ENCODE results near the gene ANKS1B. TPM values are rescaled to one million over a fixed set of nuclear protein-coding genes. Genes with fewer than 3 reads are reported as not detected.
A peak's percentile ranks its signal among the peaks of the same experiment; 100 is the strongest.

Gene ANKS1B
- total RNA-seq, 2 donors from 2014 or later: 45.5 to 65.9 TPM

GRCh38 chr12:99707883-99708282, 276.9 kb downstream of the ANKS1B start:
- ATAC-seq (ENCODE audit: insufficient number of reproducible peaks, low FRiP score, low read depth) (no peak), DNase-seq (ENCODE audit: low spot score) (no peak)
- Histone ChIP-seq H3K4me3 (no peak overlapping the region), H3K27ac (peak overlapping the region in 1 of 2 donors; percentile 25), H3K9me3 (peaks cover 8% of the 10 kb centered on the region), H3K4me1 (ENCODE audit: control insufficient read depth in 1 of 2, low read depth in 2 of 2) (no peaks in the 10 kb centered on the region), H3K27me3 (replicated peaks; ENCODE audit: insufficient read depth) (no peaks in the 10 kb centered on the region), H3K36me3 (no peaks in the 10 kb centered on the region)
- no peak for TF ChIP-seq CTCF (IDR thresholded peaks at IDR 0.05)

- Histone ChIP-seq H3K9me3 (no peaks in the 10 kb centered on the region), H3K4me3 (no peak overlapping the region), H3K4me1 (ENCODE audit: control insufficient read depth in 1 of 2, low read depth in 2 of 2) (no peaks in the 10 kb centered on the region), H3K36me3 (no peaks in the 10 kb centered on the region), H3K27me3 (replicated peaks; ENCODE audit: insufficient read depth) (no peaks in the 10 kb centered on the region), H3K27ac (no peak overlapping the region)
- DNase-seq (ENCODE audit: low spot score) (no peak), ATAC-seq (ENCODE audit: insufficient number of reproducible peaks, low FRiP score, low read depth) (no peak)
- TF ChIP-seq CTCF (IDR thresholded peaks at IDR 0.05): no peak
These were observed 277.8 kb downstream of the ANKS1B start for GRCh38 chr12:99706736-99707473.

GRCh38 chr12:99704458-99704857, 280.3 kb downstream of the ANKS1B start:
- Histone ChIP-seq H3K27ac (no peak overlapping the region), H3K36me3 (no peaks in the 10 kb centered on the region), H3K4me1 (ENCODE audit: control insufficient read depth in 1 of 2, low read depth in 2 of 2) (peaks cover 0 to 2% of the 10 kb centered on the region in 2 donors), H3K4me3 (no peak overlapping the region), H3K9me3 (no peaks in the 10 kb centered on the region), H3K27me3 (replicated peaks; ENCODE audit: insufficient read depth) (no peaks in the 10 kb centered on the region)
- TF ChIP-seq CTCF (IDR thresholded peaks at IDR 0.05): no peak
- DNase-seq (ENCODE audit: low spot score) (no peak), ATAC-seq (ENCODE audit: insufficient number of reproducible peaks, low FRiP score, low read depth) (no peak)

GRCh38 chr12:99704036-99704435, 280.7 kb downstream of the ANKS1B start:
- H3K36me3 ChIP-seq: no peaks in the 10 kb centered on the region
- no peak overlapping the region for H3K4me3 ChIP-seq
- H3K27ac ChIP-seq: no peak overlapping the region
- TF ChIP-seq CTCF (IDR thresholded peaks at IDR 0.05): no peak
- no peaks in the 10 kb centered on the region for H3K9me3 ChIP-seq
- no peaks in the 10 kb centered on the region for H3K27me3 ChIP-seq (replicated peaks; ENCODE audit: insufficient read depth)
- H3K4me1 ChIP-seq (ENCODE audit: control insufficient read depth in 1 of 2, low read depth in 2 of 2): peaks cover 0 to 3% of the 10 kb centered on the region in 2 donors
- no peak for ATAC-seq (ENCODE audit: insufficient number of reproducible peaks, low FRiP score, low read depth)
- DNase-seq (ENCODE audit: low spot score): no peak

- H3K4me1 ChIP-seq (ENCODE audit: control insufficient read depth in 1 of 2, low read depth in 2 of 2): peaks cover 0 to 3% of the 10 kb centered on the region in 2 donors
- TF ChIP-seq CTCF (IDR thresholded peaks at IDR 0.05): no peak
- no peaks in the 10 kb centered on the region for H3K9me3 ChIP-seq
- no peaks in the 10 kb centered on the region for H3K36me3 ChIP-seq
- DNase-seq (ENCODE audit: low spot score): no peak
- H3K4me3 ChIP-seq: no peak overlapping the region
- H3K27me3 ChIP-seq (replicated peaks; ENCODE audit: insufficient read depth): no peaks in the 10 kb centered on the region
- ATAC-seq (ENCODE audit: insufficient number of reproducible peaks, low FRiP score, low read depth): no peak
- H3K27ac ChIP-seq: no peak overlapping the region
These were observed 284.7 kb downstream of the ANKS1B start for GRCh38 chr12:99700032-99700431.
